Endometrium (tissue), 2 donors: Measurements from ENCODE around the gene DDC.
"Not testable (repeated sequence)": the region's sequence is repeated elsewhere in the genome, so short reads cannot be mapped to it uniquely, and the experiment has no call there.

Experiments
- FAIRE-seq: peaks from 2 replicates; lab custom pipeline; 2012; peaks lifted over from hg19 to GRCh38; lab: Jason Lieb, UNC
- donor health status: control.
- donor health status: control.

The DDC gene

GRCh38 chr7:50519350-50519749 lies 45.9 kb downstream of the DDC start:
- FAIRE-seq = not testable (repeated sequence)

- no peak for FAIRE-seq
Observed at GRCh38 chr7:50513166-50513871, 51.9 kb downstream of the DDC start.

- FAIRE-seq = no peak
Observed at GRCh38 chr7:50512384-50512783, 52.8 kb downstream of the DDC start.

GRCh38 chr7:50509459-50509858 lies 55.7 kb downstream of the DDC start:
- FAIRE-seq = no peak

- no peak for FAIRE-seq
Observed at GRCh38 chr7:50508471-50508943, 56.7 kb downstream of the DDC start.

GRCh38 chr7:50507898-50508470 lies 57.2 kb downstream of the DDC start:
- no peak for FAIRE-seq

GRCh38 chr7:50505553-50506210 lies 59.5 kb downstream of the DDC start:
- FAIRE-seq = no peak

GRCh38 chr7:50504646-50505546 lies 60.3 kb downstream of the DDC start:
- FAIRE-seq = no peak

GRCh38 chr7:50502947-50503346 lies 62.3 kb downstream of the DDC start:
- FAIRE-seq = no peak

GRCh38 chr7:50502001-50502684 lies 63.1 kb downstream of the DDC start:
- no peak for FAIRE-seq

- no peak for FAIRE-seq
Observed at GRCh38 chr7:50499092-50499491, 66.1 kb downstream of the DDC start.

- no peak for FAIRE-seq
Observed at GRCh38 chr7:50497968-50498367, 67.2 kb downstream of the DDC start.

GRCh38 chr7:50497068-50497642 lies 68.0 kb downstream of the DDC start:
- no peak for FAIRE-seq

GRCh38 chr7:50496569-50496968 lies 68.6 kb downstream of the DDC start:
- FAIRE-seq = no peak

GRCh38 chr7:50495746-50496145 lies 69.5 kb downstream of the DDC start:
- no peak for FAIRE-seq

- no peak for FAIRE-seq
Observed at GRCh38 chr7:50492770-50493519, 72.3 kb downstream of the DDC start.

GRCh38 chr7:50491943-50492342 lies 73.3 kb downstream of the DDC start:
- no peak for FAIRE-seq

GRCh38 chr7:50491209-50491608 lies 74.0 kb downstream of the DDC start:
- no peak for FAIRE-seq

GRCh38 chr7:50488379-50488778 lies 76.8 kb downstream of the DDC start:
- peak; percentile 81 for FAIRE-seq

GRCh38 chr7:50486512-50486911 lies 78.7 kb downstream of the DDC start:
- no peak for FAIRE-seq

- FAIRE-seq = no peak
Observed at GRCh38 chr7:50481867-50482266, 83.3 kb downstream of the DDC start.
